ENCODE results near the gene SCAPER. TPM values are rescaled to one million over a fixed set of nuclear protein-coding genes. Genes with fewer than 3 reads are reported as not detected.

Gene SCAPER
- total RNA-seq, 2 experiments from 2014 or later: 31.4 to 32.7 TPM

- no peak overlapping the region for H3K4me3 Mint-ChIP-seq
- ChIA-PET POLR2A (interaction anchor here (1.8 kb wide), 1 partner anchor 23 kb away, joined by 6 read pairs; the partner anchor contains the start of gene ETFA), CTCF (interaction anchor here (1.7 kb wide), 1 partner anchor 12 kb away, joined by 8 read pairs; no protein-coding TSS in a partner anchor)
- no peaks in the 10 kb centered on the region for H3K36me3 Mint-ChIP-seq (ENCODE audit: low read depth)
- peaks cover 28% of the 10 kb centered on the region for H3K4me1 Mint-ChIP-seq (ENCODE audit: low read depth)
- peaks cover 63% of the 10 kb centered on the region for H3K27me3 Mint-ChIP-seq
- no peak for ATAC-seq
- DNase-seq: no peak
- TF ChIP-seq, protein P1, sequence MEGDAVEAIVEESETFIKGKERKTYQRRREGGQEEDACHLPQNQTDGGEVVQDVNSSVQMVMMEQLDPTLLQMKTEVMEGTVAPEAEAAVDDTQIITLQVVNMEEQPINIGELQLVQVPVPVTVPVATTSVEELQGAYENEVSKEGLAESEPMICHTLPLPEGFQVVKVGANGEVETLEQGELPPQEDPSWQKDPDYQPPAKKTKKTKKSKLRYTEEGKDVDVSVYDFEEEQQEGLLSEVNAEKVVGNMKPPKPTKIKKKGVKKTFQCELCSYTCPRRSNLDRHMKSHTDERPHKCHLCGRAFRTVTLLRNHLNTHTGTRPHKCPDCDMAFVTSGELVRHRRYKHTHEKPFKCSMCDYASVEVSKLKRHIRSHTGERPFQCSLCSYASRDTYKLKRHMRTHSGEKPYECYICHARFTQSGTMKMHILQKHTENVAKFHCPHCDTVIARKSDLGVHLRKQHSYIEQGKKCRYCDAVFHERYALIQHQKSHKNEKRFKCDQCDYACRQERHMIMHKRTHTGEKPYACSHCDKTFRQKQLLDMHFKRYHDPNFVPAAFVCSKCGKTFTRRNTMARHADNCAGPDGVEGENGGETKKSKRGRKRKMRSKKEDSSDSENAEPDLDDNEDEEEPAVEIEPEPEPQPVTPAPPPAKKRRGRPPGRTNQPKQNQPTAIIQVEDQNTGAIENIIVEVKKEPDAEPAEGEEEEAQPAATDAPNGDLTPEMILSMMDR (IDR thresholded peaks at IDR 0.05): no peak
- H3K27ac Mint-ChIP-seq: no peak overlapping the region
- intact Hi-C loops (cut with micrococcal nuclease): no loop called here
- no peaks in the 10 kb centered on the region for H3K9me3 Mint-ChIP-seq
Measured at GRCh38 chr15:76333720-76334437, 571.3 kb downstream of the SCAPER start.

DNA sequence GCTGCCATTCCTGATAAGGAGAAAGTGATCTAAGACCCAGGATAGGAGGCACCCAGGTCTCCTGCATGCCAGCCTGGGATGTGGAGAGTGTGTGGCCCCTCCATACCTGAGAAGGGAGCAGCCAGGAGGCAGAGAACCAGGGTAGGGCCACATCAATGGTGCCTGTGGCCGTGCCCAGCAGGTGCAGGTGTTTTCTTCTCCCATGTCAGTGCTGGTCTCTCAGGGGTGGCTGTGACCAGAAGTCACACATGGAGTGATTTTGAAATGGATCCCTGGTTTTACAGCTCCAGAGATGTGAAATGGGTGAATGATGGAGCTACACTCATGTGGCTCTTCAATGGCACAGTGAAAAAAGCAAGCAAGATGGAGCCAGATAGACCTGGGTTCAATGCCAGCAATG, 571.8 kb downstream of the SCAPER start:
- Mint-ChIP-seq H3K4me3 (no peak overlapping the region), H3K9me3 (no peaks in the 10 kb centered on the region), H3K4me1 (ENCODE audit: low read depth) (peaks cover 23% of the 10 kb centered on the region), H3K27ac (no peak overlapping the region), H3K27me3 (peaks cover 58% of the 10 kb centered on the region), H3K36me3 (ENCODE audit: low read depth) (no peaks in the 10 kb centered on the region)
- ChIA-PET POLR2A (interaction anchor here (1.8 kb wide), 1 partner anchor 22 kb away, joined by 6 read pairs; the partner anchor contains the start of gene ETFA), CTCF (interaction anchor here (1.7 kb wide), 1 partner anchor 12 kb away, joined by 8 read pairs; no protein-coding TSS in a partner anchor)
- DNase-seq (no peak), ATAC-seq (no peak)
- TF ChIP-seq, protein P1 (IDR thresholded peaks at IDR 0.05): no peak
- intact Hi-C loops (cut with micrococcal nuclease): no loop called here

DNA sequence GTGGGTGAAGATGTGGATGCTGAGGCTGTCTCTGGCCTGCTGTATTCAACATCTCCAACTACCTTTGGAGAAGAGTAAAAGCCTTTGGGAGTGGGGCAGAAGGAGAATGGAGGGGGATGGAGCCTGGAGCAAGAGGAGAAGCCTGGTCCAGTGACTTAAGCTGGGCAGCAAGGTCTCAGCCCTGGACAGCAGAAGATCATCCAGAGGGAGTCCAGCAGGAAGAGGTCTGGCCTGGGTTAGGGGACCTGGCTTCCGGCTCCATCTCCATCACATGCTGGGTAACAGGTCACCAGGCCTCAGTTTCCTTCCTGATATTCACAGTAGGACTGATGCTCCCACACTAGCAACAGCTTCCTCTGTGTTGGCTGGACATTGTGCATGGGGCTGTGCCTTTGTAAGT, 572.3 kb downstream of the SCAPER start:
- Mint-ChIP-seq H3K27ac (no peak overlapping the region), H3K9me3 (no peaks in the 10 kb centered on the region), H3K27me3 (peaks cover 61% of the 10 kb centered on the region), H3K36me3 (ENCODE audit: low read depth) (no peaks in the 10 kb centered on the region), H3K4me1 (ENCODE audit: low read depth) (peaks cover 23% of the 10 kb centered on the region), H3K4me3 (no peak overlapping the region)
- TF ChIP-seq, protein P1 (IDR thresholded peaks at IDR 0.05): no peak
- intact Hi-C loops (cut with micrococcal nuclease): no loop called here
- ATAC-seq (no peak), DNase-seq (no peak)
- POLR2A ChIA-PET: no interaction called here
- CTCF ChIA-PET: interaction anchor here (1.7 kb wide), 1 partner anchor 13 kb away, joined by 8 read pairs; no protein-coding TSS in a partner anchor

DNA sequence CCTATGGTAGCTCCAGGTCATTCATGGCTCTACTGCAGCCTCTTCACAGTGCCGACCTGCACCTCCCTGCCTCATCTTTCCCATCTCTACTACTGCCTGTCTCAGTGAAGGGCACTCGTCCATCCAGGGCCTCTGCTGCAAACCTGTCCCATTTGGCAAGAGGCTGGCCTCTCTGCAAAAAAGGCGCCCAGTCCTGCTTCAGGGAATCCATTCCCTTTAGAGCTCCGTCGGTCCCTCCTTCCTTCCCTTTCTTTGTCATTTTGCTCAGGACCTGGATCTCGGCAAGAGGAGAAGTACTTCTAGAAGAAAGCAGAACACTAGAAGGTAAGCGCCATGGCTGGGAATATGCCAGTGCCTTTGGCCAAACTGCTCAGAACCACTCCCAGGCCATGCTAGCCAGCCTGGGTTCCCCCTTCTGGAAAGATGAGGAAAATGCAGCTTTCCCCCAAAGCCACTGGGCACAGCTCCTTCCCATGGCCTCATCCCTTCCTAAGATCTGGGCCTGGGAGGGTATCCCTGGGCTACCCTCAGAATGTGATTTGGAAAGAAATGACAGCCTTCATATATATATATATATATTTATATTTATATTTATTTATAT, 575.0 kb downstream of the SCAPER start:
- peaks cover 2% of the 10 kb centered on the region for H3K4me1 Mint-ChIP-seq (ENCODE audit: low read depth)
- DNase-seq: no peak
- ChIA-PET CTCF (interaction anchor here (0.8 to 1.6 kb wide), 6 partner anchors 12 to 180 kb away, joined by 3 to 8 read pairs (median 4); no protein-coding TSS in a partner anchor), POLR2A (no interaction called here)
- peaks cover 48% of the 10 kb centered on the region for H3K27me3 Mint-ChIP-seq
- H3K27ac Mint-ChIP-seq: no peak overlapping the region
- TF ChIP-seq, protein P1 (IDR thresholded peaks at IDR 0.05): no peak
- H3K36me3 Mint-ChIP-seq (ENCODE audit: low read depth): no peaks in the 10 kb centered on the region
- ATAC-seq: no peak
- H3K4me3 Mint-ChIP-seq: no peak overlapping the region
- intact Hi-C loops (cut with micrococcal nuclease): no loop called here
- H3K9me3 Mint-ChIP-seq: no peaks in the 10 kb centered on the region

DNA sequence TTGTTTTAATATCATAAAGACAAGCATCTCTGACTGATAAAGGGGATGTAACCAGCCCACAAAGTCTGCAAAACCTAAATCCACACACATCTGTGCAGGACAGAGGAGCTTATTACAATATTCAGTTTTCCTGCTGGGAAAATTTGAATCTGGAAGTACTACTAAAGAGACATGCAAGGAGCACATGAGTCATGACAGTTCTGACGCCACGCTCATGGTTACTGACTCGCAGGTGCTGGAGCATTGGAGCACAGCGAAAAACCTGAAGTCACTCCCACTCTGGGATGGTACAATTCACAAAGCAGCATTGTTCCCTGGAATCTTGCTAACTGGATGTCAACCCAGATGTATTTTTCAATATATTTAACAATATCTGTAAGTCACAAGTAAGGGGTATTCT, 576.2 kb downstream of the SCAPER start:
- intact Hi-C loops (cut with micrococcal nuclease): no loop called here
- H3K36me3 Mint-ChIP-seq (ENCODE audit: low read depth): no peaks in the 10 kb centered on the region
- ATAC-seq: no peak
- no peak for DNase-seq
- H3K27me3 Mint-ChIP-seq: peaks cover 43% of the 10 kb centered on the region
- TF ChIP-seq, protein P1 (IDR thresholded peaks at IDR 0.05): no peak
- CTCF ChIA-PET: interaction anchor here (1.5 to 1.6 kb wide), 2 partner anchors 11 to 93 kb away, joined by 4 to 8 read pairs; no protein-coding TSS in a partner anchor
- no peak overlapping the region for H3K4me3 Mint-ChIP-seq
- POLR2A ChIA-PET: interaction anchor here (0.7 to 1.8 kb wide), 2 partner anchors 10 to 12 kb away, joined by 3 to 4 read pairs; no protein-coding TSS in a partner anchor
- H3K9me3 Mint-ChIP-seq: no peaks in the 10 kb centered on the region
- H3K4me1 Mint-ChIP-seq (ENCODE audit: low read depth): no peaks in the 10 kb centered on the region
- H3K27ac Mint-ChIP-seq: no peak overlapping the region
